Caco-2 (cell line): ENCODE data around the gene HDAC4. TPM values are rescaled to one million over a fixed set of nuclear protein-coding genes. Genes with fewer than 3 reads are reported as not detected.

Experiments
- BruUV-seq: library from RNA; stranded (reverse); fragments of 400-500 nt; replicated peaks from 2 replicates; lab custom pipeline; 2021; lab: Mats Ljungman, UMichigan
- CTCF ChIA-PET: fragments of 300-600 bp; sonication (Branson Sonifier 250); formaldehyde crosslinking; loops from one replicate; lab custom pipeline; 2022; ENCODE audit warnings: antibody characterized with exemption; lab: Charles Lee
- POLR2A ChIA-PET: fragments of 300-600 bp; sonication (Branson Sonifier 250); formaldehyde crosslinking; loops from one replicate; lab custom pipeline; 2022; ENCODE audit warnings: antibody characterized with exemption; lab: Charles Lee
- DNase-seq, 2 experiments: peaks; one replicate each; pipeline versions ENCODE4 v3.0.0 to v3.0.0-alpha.2; 2020 to 2022
- H3K27me3 ChIP-seq: replicated peaks from 2 replicates; pipeline ENCODE4 v1.6.0; 2011; ENCODE audit warnings: low read length; ENCODE audit not compliant: control insufficient read depth, insufficient read depth
- H3K36me3 ChIP-seq: 2 replicates; pipeline ENCODE4 v1.5.1; 2011; ENCODE audit warnings: low read length; ENCODE audit not compliant: control insufficient read depth, insufficient read depth
- H3K4me1 ChIP-seq: fragments of 250-450 bp; sonication (Bioruptor Pico); 2 replicates; pipeline ENCODE4 v1.5.1; 2020; ENCODE audit warnings: mild to moderate bottlenecking
- H3K4me3 ChIP-seq: 2 replicates; pipeline ENCODE4 v1.5.1; 2011; ENCODE audit warnings: low read depth, mild to moderate bottlenecking, control low read depth, low read length
- H3K9me3 ChIP-seq: fragments of 250-450 bp; sonication (Bioruptor Pico); 2 replicates; pipeline ENCODE4 v1.5.1; 2020; ENCODE audit warnings: mild to moderate bottlenecking, moderate library complexity
- H3K27ac Mint-ChIP-seq: one replicate; pipeline ENCODE4 v1.8.0; 2022; ENCODE audit warnings: mixed read lengths; ENCODE audit not compliant: unreplicated experiment
- H3K27me3 Mint-ChIP-seq: one replicate; pipeline ENCODE4 v1.8.0; 2022; ENCODE audit warnings: mixed read lengths; ENCODE audit not compliant: insufficient read depth, unreplicated experiment
- H3K36me3 Mint-ChIP-seq: one replicate; pipeline ENCODE4 v1.8.0; 2022; ENCODE audit warnings: mild to moderate bottlenecking, mixed read lengths; ENCODE audit not compliant: insufficient read depth, unreplicated experiment
- H3K4me1 Mint-ChIP-seq: one replicate; pipeline ENCODE4 v1.8.0; 2022; ENCODE audit warnings: low read depth, mixed read lengths; ENCODE audit not compliant: unreplicated experiment
- H3K4me3 Mint-ChIP-seq: one replicate; pipeline ENCODE4 v1.8.0; 2022; ENCODE audit warnings: mild to moderate bottlenecking, moderate library complexity, mixed read lengths; ENCODE audit not compliant: unreplicated experiment
- H3K9me3 Mint-ChIP-seq: one replicate; pipeline ENCODE4 v1.8.0; 2022; ENCODE audit warnings: mixed read lengths; ENCODE audit not compliant: unreplicated experiment
- intact Hi-C: fragments of 100-400 bp; cut with micrococcal nuclease; formaldehyde crosslinking; loops from one replicate; pipeline ENCODE4 v1.10.0; 2022; ENCODE audit not compliant: unreplicated experiment
- total RNA-seq: library from RNA; stranded (reverse); gene quantifications from 2 replicates; pipeline ENCODE4 v1.2.3, GENCODE V29; 2022
- TF ChIP-seq, protein P1 (sequence below), 2 experiments: fragments of 200-600 bp in 1 of 2; IDR thresholded peaks; 1 replicate in 1 of 2; 2 replicates in 1 of 2; pipeline versions ENCODE4 v1.5.1 to v1.8.0; 2011 to 2022; ENCODE audit warnings: antibody characterized with exemption in 1 of 2, control low read depth in 1 of 2, inconsistent platforms in 1 of 2, low read depth in 1 of 2, low read length in 1 of 2, mild to moderate bottlenecking in 1 of 2, moderate library complexity in 1 of 2; ENCODE audit not compliant: insufficient read depth in 1 of 2, severe bottlenecking in 1 of 2, unreplicated experiment in 1 of 2

Gene HDAC4
- total RNA-seq, 1 experiment from 2014 or later = 15.5 TPM

DNA sequence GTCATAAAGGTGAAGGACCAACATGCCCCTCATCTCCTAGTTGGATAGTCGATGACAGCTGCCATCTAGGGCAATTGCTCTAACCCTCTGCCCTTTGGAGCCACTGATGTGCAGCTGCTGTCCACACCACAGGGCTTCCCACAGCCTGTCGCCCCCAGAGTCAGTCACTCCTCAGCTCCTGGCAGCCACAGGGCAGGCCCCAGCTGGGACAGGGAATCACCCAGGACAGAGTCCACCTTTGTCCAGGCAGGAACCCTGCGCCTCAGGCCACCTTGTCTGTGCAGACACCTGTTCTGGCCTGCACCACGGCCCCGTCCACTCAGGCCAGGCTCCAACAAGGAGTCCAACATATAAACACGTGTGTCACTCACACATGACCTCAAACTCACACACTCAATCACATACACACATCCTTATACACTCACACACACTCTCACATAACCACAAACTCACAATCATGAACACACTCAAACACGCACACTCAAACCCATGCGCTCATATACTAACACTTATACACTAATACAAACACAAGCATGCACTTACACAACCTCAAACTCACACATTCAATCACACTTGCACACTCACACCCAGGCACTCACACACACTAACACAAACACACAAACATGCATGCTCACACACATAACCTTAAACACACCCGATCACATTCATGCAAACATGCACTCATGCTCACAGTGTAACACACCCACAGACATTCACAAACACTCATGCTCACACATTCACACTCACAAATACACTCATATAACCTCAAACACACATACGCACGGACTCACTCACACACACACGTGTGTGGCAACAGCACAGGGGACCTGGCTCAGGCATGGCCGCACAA is 29.7 kb downstream of the HDAC4 start:
- no peaks in the 10 kb centered on the region for H3K27me3 ChIP-seq
- ChIA-PET CTCF (no interaction called here), POLR2A (no interaction called here)
- Mint-ChIP-seq H3K27ac (no peak overlapping the region), H3K27me3 (no peaks in the 10 kb centered on the region), H3K4me3 (no peak overlapping the region), H3K4me1 (no peaks in the 10 kb centered on the region), H3K9me3 (no peaks in the 10 kb centered on the region), H3K36me3 (no peaks in the 10 kb centered on the region)
- no peak for DNase-seq
- BruUV-seq = no TSS peak
- H3K4me3 ChIP-seq = no peak overlapping the region
- no peaks in the 10 kb centered on the region for H3K9me3 ChIP-seq
- TF ChIP-seq, protein P1, sequence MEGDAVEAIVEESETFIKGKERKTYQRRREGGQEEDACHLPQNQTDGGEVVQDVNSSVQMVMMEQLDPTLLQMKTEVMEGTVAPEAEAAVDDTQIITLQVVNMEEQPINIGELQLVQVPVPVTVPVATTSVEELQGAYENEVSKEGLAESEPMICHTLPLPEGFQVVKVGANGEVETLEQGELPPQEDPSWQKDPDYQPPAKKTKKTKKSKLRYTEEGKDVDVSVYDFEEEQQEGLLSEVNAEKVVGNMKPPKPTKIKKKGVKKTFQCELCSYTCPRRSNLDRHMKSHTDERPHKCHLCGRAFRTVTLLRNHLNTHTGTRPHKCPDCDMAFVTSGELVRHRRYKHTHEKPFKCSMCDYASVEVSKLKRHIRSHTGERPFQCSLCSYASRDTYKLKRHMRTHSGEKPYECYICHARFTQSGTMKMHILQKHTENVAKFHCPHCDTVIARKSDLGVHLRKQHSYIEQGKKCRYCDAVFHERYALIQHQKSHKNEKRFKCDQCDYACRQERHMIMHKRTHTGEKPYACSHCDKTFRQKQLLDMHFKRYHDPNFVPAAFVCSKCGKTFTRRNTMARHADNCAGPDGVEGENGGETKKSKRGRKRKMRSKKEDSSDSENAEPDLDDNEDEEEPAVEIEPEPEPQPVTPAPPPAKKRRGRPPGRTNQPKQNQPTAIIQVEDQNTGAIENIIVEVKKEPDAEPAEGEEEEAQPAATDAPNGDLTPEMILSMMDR (IDR thresholded peaks at IDR 0.05; ENCODE audit: insufficient read depth in 1 of 2, low read depth in 1 of 2, low read length in 1 of 2, severe bottlenecking in 1 of 2, unreplicated experiment in 1 of 2) = no peak
- H3K36me3 ChIP-seq = no peaks in the 10 kb centered on the region
- intact Hi-C loops = no loop called here
- H3K4me1 ChIP-seq = no peaks in the 10 kb centered on the region

DNA sequence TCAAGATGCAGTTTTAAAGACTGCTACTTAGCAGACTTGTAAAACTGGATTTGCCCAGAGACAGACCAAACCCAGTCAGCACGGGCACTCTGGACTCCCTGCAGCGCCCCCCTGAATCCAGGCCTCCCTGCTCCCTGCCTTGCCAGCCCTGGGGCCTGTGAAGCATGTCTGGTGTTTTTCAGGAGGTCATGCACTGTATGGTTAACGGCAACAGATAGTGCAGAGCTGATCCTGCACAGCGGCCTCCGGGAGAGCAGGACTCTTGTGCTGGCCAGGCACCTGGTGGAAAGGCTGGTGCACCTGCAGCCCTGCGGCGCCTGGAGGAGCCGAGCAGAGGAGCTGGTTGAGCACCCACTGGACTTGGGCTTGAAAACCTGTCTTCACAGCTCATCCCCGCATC is 30.4 kb downstream of the HDAC4 start:
- H3K36me3 ChIP-seq = no peaks in the 10 kb centered on the region
- Mint-ChIP-seq H3K36me3 (no peaks in the 10 kb centered on the region), H3K9me3 (no peaks in the 10 kb centered on the region), H3K4me1 (no peaks in the 10 kb centered on the region), H3K27me3 (no peaks in the 10 kb centered on the region), H3K4me3 (no peak overlapping the region), H3K27ac (no peak overlapping the region)
- no peak for DNase-seq
- TF ChIP-seq, protein P1 (IDR thresholded peaks at IDR 0.05; ENCODE audit: insufficient read depth in 1 of 2, low read depth in 1 of 2, low read length in 1 of 2, severe bottlenecking in 1 of 2, unreplicated experiment in 1 of 2) = no peak
- CTCF ChIA-PET = no interaction called here
- no peaks in the 10 kb centered on the region for H3K4me1 ChIP-seq
- H3K27me3 ChIP-seq = no peaks in the 10 kb centered on the region
- no peaks in the 10 kb centered on the region for H3K9me3 ChIP-seq
- intact Hi-C loops = no loop called here
- no peak overlapping the region for H3K4me3 ChIP-seq
- POLR2A ChIA-PET = no interaction called here
- no TSS peak for BruUV-seq

DNA sequence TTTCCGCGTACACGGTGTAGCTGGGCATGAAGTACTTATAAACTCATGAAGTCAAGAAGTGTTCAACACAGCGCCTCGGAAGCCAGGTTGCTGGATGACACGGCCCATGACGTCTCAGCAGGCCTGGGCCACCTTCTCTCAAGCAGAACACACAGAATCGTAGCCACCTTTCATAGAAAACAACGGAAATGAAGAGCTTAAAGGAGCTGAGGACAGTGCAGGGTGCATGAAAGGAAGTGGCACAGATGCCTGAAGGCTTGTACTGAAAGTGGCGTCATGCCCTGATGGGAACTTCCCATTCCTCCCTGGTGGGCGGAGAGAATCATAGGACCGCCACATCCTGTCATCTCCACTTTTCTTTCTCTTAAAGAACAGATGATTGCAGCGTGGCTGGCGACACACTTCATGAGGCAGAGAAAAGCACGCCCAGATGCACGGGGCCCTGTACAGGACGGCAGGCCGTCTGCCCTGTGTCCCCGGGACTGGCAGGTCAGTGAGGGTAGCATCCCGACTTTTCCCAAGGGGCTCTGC is 31.1 kb downstream of the HDAC4 start:
- H3K4me3 ChIP-seq = no peak overlapping the region
- no peaks in the 10 kb centered on the region for H3K9me3 Mint-ChIP-seq

More for the DNA sequence above, 31.1 kb downstream of the HDAC4 start:
- Mint-ChIP-seq H3K4me1 (no peaks in the 10 kb centered on the region), H3K27me3 (no peaks in the 10 kb centered on the region), H3K36me3 (no peaks in the 10 kb centered on the region), H3K27ac (no peak overlapping the region), H3K4me3 (no peak overlapping the region)
- intact Hi-C loops = no loop called here
- POLR2A ChIA-PET = no interaction called here
- no peaks in the 10 kb centered on the region for H3K27me3 ChIP-seq
- CTCF ChIA-PET = no interaction called here
- H3K36me3 ChIP-seq = no peaks in the 10 kb centered on the region
- H3K4me1 ChIP-seq = no peaks in the 10 kb centered on the region
- no peaks in the 10 kb centered on the region for H3K9me3 ChIP-seq
- BruUV-seq = no TSS peak
- TF ChIP-seq, protein P1 (IDR thresholded peaks at IDR 0.05; ENCODE audit: insufficient read depth in 1 of 2, low read depth in 1 of 2, low read length in 1 of 2, severe bottlenecking in 1 of 2, unreplicated experiment in 1 of 2) = no peak
- no peak for DNase-seq
